ENCODE results near the gene DEPP1.

Gene DEPP1

DNA sequence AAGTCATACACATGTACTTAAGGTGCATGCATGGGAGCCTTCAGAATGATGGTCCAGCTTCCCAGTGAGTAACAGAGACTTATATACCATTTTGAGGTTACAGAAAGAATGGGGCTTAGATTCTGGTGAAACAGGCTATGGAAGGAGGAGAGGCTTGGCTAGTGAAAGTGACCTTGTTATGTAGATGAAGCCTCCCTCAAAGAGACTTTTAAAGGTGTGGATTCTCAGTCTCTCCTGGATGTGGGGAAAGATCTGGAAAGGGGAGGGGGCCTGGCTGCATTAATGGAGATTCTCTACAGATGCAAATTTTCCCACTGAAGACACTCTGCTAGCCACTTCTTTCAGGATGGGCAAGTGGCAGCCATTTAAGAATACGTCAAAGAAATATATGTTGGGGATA, 13.5 kb downstream of the DEPP1 start:
- no peak for DNase-seq

DNA sequence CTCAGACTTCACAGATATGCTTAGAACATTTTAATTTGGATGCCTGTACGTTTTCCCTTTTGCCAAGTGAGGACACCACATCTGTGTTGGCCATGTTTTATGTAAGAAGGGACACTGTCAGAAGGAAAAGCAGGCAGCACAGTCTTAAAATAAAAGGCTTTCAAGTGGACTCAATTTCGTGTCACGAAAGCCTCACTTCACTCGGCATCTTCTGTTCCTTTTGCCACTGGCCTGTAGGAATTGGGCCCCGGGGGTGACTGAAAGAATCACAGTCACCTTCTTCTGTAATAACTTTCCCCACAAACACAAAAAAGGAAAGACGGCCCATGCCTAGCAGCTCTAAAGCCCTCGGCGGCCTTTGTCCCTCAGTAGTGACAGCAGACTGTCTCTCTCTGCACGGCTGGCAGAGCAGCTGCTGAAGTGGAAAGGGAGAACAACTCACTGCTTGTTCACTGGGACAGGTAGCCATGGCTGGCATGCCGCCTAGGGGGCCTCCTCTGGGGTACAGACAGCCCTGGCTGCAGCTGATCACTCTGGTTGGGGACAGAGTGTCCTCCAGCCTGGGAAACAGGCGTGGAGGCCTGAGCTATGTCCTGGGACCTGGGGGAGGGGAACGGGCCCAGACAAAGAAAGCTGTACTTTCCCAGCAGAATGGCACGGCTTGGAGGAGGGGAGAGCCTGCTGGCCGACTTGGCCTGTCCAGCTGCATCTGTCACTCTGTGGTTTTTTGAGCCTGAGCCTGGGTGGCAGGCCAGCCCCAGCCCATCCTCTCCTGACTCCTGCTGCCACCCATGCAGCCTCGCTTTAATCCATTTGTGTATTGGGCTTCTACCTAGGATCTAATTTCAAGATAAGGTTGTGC, 14.6 kb downstream of the DEPP1 start:
- no peak for DNase-seq

DNA sequence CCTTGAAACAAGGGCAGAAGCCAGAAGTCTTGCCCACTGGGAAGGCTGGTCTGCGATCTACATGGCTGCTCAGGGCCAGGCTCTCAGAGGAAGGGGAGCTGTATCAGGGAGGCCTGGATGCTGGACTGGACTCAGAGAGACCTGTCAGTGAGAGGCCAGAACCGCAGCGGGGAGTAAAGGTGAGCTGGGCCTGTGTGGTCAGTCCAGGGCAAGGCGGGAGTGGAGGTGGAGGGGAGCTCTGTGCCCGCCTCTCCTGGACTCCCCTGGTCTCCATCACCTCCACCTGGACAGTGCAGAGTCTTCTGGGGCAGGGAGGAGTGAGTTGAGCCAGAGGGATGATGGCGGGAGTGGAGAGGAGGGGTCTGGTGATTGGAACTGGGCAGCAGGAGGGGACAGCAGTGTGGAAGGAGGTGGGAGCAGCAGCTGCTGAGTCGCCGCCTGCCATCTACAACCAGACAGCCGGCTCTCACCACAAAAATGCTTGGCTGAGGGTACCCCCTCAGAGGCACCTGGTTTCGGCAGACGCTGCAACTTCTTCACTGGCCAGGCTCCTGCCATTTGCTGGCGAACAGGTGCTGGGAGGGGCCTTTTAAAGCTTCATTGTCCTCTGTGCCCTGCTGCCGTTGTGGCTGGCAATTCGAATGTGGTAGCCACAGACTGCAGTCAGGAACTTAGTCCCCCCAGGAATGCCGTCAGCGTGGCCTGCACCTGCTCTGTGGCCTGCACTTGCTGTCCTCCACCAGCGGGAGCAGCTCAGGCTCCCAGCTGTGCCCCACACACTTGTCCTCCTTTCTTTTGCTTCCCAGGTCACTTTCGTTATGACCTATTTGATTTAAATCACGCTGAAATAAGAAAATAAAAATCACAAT, 15.5 kb downstream of the DEPP1 start:
- no peak for DNase-seq

DNA sequence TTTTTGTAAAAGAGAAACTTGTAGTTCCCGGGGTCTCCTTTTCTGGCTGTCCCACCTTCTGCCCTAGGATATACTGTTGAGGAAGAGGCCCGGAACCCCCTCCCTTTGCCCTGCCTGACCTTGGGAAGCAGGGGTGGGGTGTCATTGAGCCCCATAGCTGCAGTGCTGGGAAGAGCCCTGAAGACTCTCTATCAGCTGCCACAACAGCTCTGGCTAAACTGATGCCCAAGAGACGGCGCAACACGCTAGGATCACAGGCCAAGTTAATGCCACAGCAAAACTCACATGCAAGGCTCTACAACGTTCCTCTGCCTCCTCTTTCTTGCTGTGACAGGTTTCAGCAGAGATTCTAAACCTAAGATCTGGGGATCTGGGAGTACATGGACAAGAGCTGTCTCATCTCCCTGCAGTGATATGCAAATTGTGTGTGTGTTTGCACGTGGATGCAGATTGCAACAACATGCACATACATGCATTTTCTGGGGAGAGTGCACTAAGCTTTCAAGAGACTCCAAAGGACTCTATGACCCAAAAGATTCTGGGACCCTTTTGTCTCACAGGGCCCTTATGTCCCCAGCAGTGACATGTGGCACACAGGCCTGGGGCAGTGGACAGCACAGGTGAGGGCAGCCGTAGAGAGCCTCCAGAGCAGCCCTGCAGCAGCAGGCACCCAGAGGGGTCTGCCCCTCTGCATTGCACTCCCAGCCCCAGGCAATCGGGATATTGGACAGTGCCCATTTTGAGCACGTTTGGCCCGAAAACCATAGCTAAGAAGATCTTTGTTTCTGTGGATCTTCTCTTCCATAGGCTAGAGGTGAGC, 16.5 kb downstream of the DEPP1 start:
- no peak for DNase-seq

DNA sequence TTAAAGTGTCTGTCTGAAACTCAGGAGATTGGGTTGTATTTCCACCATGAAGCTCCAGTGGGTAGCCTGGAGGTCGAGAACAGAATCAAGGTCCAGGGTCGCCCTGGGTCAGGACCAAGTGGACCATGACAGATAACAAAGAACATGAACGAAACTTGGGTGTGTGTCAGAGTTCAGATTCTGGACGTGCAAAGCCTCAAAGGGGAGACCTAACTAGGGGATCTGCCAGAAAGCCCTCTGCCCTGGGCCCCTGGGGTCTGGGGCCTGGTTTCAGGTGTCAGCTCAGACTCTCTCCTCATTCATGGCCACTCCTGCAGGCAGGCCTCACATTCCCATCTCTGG, 17.4 kb downstream of the DEPP1 start:
- no peak for DNase-seq

DNA sequence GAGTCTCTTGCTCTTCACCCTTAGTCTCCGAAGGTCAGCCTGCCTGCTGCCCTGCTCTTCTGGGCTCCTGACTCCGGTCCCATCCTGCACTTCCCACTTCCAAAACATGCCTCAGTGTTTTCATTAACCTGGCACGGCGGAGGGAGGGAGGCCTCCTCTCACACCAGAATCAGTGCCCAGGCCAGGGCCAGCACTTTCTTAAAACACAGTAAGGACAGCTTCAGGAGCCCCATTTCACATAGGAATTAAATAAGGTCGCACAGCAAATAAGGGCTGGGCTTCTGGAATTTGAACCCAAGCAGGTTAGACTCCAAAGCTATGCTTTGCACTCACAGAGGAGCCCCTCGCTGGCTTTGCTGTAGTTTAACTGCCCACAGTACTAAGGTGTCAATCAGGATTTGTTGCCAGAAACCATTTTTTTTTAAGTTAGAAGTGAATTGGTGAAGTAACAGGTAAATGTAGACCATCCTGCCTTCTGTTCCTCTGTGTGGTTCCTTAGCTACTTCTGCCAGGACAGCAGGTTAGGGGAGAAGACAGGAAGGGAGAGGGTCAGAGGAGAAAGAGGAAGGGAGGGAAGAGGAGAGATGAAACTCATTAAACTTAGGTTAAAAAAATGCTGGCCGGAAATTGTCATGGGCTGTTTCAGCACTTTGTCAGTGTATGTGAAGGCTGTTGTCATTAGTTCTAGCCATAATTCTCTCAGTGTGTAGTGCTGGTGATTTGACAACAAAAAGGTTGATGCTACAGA, 18.0 kb downstream of the DEPP1 start:
- DNase-seq = no peak

DNA sequence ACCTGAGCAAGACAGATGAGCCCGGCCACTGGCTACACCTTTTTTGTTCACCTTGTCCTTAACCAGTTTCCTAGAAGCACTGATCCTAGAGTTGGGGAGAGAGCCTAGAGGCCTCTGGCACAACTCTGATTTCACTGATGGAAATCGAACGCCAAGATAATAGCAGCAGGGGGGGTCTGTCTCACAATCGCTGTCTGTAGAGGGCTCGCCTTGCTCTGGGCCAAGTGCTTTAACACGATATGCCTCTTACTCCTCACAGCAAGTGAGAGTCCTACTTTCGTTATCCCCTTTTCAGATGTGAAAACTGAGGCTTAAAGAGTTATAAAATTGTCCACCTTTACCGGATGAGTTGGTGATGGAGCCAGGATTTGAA, 18.5 kb downstream of the DEPP1 start:
- no peak for DNase-seq

DNA sequence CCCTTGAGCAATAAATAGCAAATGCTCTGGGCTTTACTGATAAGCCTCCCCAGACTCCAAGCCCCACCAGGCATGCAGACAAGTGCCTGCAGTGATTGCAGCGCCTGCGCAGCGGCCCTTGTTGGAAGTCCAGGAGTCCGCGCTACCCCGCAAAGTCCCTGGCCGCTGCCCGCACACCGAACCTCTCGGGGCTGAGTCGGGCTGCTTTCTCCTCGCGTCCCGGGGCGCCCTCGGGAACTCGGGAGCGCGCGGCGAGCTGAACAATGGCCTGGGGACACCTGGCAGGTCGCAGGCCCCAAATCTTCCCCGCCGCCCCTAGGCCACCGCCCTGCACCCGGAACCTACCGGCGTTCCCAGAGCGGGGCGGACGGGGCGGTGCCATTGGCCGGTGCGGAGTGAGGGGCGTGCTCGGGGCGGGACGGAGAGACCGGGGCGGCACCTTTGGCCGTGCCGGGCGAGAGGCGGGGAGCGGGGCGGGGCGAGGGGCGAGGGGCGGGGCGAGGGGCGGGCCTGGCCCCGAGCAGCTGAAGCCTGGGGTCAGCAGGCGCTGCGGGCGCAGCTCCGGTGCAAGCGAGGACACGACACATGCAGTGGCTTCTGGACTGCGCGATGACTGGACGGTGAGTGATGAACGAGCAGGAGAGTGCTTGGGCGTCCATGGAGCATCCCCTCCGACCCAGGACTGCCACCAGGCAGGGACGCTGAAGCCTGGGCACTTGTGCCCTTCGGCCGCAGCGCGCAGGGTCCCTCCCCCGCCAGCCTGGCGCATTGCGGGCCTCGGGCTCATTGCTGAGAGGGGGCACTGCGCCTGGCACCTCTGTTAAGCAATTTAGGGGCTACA, 19.1 kb downstream of the DEPP1 start, which contains the start of gene RASSF4:
RASSF4 (plus strand) TSS at position 556 of the 841 bp plus-strand sequence. CDS start 10,401 bp downstream, outside the sequence.
- DNase-seq = peak; percentile 96

DNA sequence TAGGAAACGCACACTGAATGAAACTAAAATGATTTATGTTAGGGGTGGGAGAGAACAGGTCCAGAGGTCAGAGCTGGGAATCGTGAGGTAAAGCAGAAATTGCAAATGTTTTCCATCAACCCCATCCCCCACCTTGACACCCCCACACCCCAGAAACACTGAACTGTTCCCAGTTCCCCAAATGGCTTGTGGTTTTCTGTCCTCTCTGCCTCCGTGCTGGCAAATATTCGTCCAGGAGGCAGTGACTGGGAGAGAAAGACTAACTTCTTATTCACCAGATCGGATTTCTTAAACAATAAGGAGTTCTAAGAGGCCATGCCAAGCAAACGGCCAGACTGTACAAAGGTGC, 19.7 kb downstream of the DEPP1 start:
- no peak for DNase-seq

DNA sequence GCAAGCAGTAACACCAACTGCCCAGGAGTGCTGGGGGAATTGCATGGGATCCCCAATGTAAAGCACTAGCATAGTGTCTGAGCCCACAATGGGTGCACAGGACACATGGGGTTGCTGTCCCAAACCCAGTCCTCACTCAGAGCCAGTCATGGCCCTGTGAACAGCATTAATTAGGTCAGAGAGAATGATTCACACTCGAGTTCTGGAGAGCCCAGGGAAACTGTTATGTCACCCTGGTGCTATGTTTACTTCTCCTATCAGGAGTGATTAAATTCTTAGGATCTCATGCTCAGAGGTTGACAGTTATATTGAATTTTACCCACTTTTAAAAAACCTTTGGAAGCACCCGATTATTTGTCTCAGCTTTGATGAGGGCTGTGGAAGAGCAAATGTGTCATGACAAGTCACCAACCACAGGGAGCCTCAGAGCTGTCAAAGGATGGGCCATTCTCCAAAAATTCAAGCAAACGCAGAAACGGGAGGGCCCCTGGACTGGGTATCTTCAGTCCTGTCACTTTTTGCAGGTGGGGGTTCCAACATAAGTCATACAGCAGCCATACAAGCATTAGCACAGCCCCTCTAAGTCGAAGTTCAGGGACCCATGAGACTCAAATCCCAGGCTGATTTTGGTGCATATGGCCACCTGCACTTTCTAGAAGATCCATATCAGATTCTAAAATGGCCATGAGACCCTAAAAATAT, 20.3 kb downstream of the DEPP1 start:
- no peak for DNase-seq

DNA sequence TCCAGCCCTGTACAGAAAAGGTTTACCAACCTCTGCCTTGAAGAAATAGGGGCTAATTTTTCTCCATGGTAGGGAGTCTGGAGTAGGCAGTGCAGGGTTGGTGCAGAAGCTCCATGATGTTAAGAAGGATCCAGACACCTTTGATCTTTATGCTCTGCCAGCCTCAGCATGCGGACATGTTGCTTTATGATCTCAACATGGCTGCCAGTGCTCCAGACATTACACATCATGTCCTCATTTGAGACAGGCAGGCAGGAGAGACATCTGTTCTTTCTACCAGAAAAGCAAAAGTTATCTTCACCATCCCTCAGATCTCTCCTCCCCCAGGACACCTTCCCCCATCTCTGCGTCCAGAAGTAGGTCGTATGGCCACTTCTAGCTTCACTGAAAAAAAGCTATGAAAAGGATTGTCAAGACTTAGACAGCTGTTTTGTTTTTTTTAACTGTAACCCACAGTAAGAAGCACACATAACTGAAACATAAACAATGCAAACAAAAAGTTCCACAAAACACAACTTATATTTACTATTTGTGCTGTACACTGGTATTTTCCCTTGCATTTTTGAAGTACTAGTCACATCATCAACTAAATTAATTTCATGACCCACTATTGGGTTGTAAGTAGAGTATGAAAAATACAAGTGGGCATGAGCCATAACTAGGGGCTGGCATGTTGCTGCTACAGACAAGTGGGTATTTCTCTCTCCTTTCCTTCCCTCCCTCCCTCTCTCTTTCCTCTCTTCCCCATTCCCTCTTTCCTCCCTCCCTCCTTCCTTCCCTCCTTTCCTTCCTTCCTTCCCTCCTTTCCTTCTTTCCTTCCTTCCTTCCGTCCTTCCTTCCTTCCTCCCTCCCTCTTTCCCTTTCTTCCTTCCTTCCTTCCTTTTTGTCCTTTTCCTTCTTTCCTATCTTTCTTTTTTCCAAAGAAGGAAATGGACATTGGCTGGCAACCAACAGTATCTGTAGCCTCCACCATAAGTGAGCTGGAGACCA, 21.6 kb downstream of the DEPP1 start:
- DNase-seq = no peak

DNA sequence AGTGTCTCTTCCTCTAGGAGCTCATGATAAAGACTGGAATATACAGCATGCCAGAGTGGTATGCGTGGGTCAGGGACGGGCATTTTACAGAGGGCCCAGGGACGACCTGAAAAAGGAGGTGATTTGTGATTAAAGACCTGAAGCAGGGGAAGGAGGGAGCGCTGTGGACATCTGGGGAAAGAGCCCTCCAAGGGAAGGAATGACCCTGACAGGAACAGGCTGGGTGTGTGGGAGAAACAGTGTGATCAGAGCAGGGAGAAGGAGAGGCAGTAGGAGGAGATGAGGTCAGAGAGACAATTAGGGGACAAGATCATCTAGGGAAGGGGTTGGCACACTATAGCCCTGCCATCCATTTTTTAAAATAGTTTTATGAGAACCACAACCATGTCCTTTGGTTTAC, 22.4 kb downstream of the DEPP1 start:
- DNase-seq = no peak

DNA sequence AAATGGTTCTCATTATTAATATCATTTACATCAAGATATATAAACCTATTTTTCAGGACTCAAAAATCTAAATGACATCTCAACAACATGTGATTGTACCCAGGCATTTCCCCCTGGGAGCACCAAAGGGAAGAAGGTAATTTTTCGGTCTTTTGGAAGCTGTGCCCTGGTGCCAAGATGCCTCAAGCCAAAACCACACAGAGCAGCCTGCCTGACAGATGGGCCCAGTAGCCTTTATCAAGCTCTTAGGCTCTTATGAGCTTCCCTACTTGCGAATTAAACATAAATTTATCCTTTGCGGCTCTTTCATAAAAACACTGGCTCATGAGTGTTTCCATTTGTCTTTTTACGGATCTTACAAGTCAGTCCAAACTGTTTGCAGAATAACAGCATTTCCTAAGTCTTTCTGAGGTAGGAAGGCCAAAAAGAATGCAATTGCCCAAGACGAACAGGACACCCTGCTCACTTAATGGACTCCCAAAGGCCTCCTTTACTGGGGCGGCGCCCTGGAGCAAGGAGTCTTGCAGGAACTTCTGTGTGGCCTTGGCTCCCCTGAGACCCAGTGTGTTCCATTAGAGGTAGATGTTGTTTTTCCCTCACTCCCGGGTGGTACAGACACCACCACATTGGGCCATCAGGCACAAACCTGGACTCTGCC, 23.1 kb downstream of the DEPP1 start:
- DNase-seq = no peak

DNA sequence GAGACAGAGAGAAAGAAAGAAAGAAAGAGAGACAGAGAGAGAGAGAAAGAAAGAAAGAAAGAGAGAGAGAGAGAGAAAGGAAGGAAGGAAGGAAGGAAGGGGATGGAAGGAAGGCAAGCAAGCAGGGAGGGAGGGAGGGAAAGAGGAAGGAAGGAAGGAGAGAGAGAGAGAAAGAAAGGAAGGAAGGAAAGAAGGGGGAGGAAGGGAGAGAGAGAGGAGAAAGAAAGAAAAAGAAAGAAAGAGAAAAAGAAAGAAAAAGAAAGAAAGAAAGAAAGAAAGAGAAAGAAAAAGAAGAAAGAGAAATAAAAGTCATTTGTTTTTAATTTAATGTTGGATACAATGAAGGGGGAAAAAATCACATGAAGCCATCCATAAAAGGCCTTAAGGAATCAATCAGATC, 23.6 kb downstream of the DEPP1 start:
- no peak for DNase-seq

DNA sequence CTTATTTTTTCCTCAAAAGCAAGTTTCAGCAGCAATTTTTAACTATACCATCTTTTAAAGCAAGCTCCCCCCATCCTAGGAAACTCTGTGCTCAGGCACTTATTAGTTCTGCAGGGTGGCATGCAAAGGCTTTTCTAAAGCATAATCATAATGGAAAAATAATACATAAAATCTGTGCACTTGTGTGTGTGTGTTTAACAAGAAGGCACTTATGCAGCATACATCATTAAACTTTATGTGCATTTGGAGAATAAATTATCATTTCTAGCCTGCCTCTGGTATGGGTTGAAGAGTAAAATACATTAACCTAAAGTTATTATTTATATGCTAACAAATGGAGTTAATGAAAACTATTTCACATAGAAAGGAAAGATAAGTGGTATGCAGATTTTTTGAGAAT, 24.6 kb downstream of the DEPP1 start:
- DNase-seq = no peak

DNA sequence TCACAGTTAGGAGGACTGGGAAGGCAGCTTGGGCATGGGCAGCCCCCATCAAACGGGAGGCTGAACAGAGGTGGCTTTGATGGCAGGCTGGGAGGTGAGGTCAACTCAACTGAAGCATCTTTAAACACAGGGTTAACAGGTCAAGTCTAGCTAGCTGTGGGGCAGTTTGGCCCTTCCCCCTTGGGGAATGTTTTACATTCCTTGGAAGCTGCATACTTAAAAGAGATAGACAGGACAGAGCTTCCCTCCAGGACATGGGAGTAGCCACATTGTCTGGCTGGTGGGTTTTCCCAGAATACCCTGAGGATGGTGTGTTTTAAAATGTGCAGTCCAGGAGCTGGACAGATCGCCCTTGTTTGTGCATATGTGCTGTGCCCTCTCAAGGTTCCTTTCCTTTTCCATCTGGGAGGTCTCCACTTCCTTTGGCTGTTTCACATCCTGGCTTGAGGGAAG, 25.8 kb downstream of the DEPP1 start:
- no peak for DNase-seq

DNA sequence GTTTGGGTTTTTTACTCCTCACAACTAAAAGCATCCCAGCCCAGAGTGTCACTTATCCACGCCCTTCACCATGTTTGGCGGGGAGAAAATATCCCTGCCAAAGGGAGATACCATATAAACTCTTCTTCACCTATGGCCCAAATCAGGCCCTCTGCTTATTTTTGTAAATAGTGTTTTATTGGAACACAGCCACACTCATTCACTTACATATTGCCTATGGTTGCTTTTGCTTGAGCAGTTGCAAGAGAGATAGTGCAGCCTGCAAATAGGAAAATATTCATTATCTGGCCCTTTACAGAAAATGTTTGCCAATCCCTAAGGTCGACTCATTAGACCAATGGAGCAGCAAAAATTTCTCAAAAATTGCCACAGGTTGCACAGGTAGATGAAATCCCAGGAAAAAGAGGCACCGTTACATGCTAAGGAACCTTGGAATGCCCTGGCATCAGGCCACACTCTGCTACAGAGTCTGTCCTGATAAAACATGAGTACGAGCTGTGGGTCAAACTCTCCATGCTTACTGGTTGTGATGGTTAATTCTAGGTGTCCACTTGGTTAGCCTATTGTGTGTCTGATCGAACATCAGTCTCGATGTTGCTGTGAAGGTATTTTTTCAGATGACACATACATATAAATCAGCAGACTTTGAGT, 26.9 kb downstream of the DEPP1 start:
- DNase-seq = no peak

All from stimulated activated CD4-positive, alpha-beta T cell treated with anti-CD3 and anti-CD28 coated beads, Interleukin-15, amount 100 ng/mL, for 24 hours (primary cell).